ENCODE measurements around the gene DCST1.

The DCST1 gene

GRCh38 chr1:155052439-155053395 is 19.1 kb downstream of the DCST1 start:
- peak; percentile 27 for DNase-seq (ENCODE audit: low spot score)

GRCh38 chr1:155053531-155054105 is 20.0 kb downstream of the DCST1 start:
- no peak for DNase-seq (ENCODE audit: low spot score)

GRCh38 chr1:155057104-155057503 is 23.5 kb downstream of the DCST1 start:
- DNase-seq (ENCODE audit: low spot score), result no peak

GRCh38 chr1:155057788-155058211 is 24.2 kb downstream of the DCST1 start:
- no peak for DNase-seq (ENCODE audit: low spot score)

- DNase-seq (ENCODE audit: low spot score), result no peak
Measured at GRCh38 chr1:155060736-155061135, 27.1 kb downstream of the DCST1 start.

GRCh38 chr1:155061381-155062150 is 27.9 kb downstream of the DCST1 start:
- DNase-seq (ENCODE audit: low spot score), result peak; percentile 92

- DNase-seq (ENCODE audit: low spot score), result no peak
Measured at GRCh38 chr1:155062151-155062686, 28.6 kb downstream of the DCST1 start.

- peak; percentile 59 for DNase-seq (ENCODE audit: low spot score)
Measured at GRCh38 chr1:155062702-155063411, 29.2 kb downstream of the DCST1 start.

- DNase-seq (ENCODE audit: low spot score), result peak; percentile 85
Measured at GRCh38 chr1:155063550-155064110, 30.0 kb downstream of the DCST1 start, which contains the start of gene EFNA4. TSS of gene EFNA4 (plus strand) at chr1:155063740. CDS start at chr1:155063824, 84 bp downstream.

GRCh38 chr1:155064111-155064831 is 30.6 kb downstream of the DCST1 start:
- peak; percentile 44 for DNase-seq (ENCODE audit: low spot score)

- DNase-seq (ENCODE audit: low spot score), result no peak
Measured at GRCh38 chr1:155064832-155065429, 31.3 kb downstream of the DCST1 start.

GRCh38 chr1:155066777-155067176 is 33.2 kb downstream of the DCST1 start:
- no peak for DNase-seq (ENCODE audit: low spot score)

- no peak for DNase-seq (ENCODE audit: low spot score)
Measured at GRCh38 chr1:155068599-155068998, 35.0 kb downstream of the DCST1 start.

- no peak for DNase-seq (ENCODE audit: low spot score)
Measured at GRCh38 chr1:155069551-155070157, 36.0 kb downstream of the DCST1 start.

- DNase-seq (ENCODE audit: low spot score), result no peak
Measured at GRCh38 chr1:155070158-155070621, 36.6 kb downstream of the DCST1 start.

- DNase-seq (ENCODE audit: low spot score), result peak; percentile 84
Measured at GRCh38 chr1:155070721-155071569, 37.3 kb downstream of the DCST1 start.

GRCh38 chr1:155071701-155072100 is 38.1 kb downstream of the DCST1 start:
- no peak for DNase-seq (ENCODE audit: low spot score)

- DNase-seq (ENCODE audit: low spot score), result no peak
Measured at GRCh38 chr1:155072531-155073289, 39.1 kb downstream of the DCST1 start.
